Measurements from ENCODE around the gene SGMS1.
A peak's percentile ranks its signal among the peaks of the same experiment; 100 is the strongest.
"Not testable (repeated sequence)": the region's sequence is repeated elsewhere in the genome, so short reads cannot be mapped to it uniquely, and the experiment has no call there.

Gene SGMS1

DNA sequence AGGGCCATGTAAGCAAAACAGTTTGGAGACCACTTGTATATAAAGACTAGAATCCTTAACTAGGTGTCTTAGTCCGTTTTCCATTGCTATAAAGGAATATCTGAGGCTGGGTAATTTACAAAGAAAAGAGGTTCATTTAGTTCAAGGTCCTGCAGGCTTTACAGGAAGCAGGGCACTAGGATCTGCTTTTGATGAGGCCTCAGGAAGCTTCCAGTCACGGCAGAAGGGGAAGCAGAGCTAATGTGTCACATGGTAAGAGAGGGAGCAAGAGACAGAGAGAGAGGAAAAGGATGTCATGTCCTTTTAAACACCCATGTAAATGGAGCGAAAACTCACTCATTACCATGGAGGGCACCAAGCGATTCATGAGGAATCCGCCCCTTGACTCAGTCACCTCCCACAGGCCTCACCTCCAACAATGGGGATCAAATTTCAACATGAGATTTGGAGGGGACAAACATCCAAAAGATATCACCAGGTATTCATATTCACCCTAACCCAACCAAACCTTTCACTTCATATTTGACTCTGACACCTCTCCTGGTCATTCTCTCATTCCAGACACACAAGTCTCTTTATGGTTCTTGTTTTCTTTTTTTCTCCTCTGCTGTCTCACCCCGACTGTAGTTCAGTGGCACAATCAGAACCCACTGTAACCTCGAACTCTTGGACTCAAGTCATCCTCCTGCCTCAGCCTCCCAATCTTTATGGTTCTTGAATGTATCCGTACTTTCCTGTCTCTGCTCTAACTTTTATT is 342.4 kb downstream of the SGMS1 start:
- DNase-seq: no peak

DNA sequence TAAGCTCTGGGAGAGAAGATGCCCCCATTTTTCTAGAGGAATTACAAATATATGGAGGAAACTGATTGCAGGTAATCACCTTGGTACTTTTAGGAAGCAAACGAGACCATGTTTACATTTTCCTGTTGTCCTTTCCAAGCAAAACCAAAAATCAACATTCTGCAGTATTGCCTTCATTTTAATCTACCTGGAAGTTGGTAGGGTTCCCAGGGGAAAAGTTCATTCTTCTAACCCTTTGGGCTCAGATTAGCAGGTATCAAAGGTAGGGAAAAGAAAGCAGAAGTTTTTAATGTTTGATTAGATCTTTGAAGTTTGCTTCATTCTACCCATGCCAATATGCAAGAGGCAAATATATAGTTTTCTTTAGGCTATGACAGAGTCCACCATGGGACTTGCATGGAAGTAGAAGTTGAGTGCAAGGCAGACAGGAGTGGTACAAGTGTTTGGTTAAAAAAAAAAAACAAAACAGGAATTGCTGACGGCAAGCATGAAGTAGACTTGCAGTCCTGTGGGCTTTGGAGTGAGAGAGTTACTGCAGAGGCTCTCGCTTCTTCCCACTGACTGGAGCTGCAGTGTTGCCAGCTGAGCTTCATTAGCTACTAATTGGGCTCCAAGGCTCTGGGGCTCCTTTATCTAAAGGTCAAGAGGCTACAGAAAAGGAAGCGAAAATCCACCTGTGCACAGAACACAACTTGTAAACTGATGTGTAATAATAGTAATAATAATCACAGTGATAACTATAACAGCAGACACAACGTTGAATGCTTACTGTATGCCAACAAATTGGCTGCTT is 343.5 kb downstream of the SGMS1 start:
- no peak for DNase-seq

DNA sequence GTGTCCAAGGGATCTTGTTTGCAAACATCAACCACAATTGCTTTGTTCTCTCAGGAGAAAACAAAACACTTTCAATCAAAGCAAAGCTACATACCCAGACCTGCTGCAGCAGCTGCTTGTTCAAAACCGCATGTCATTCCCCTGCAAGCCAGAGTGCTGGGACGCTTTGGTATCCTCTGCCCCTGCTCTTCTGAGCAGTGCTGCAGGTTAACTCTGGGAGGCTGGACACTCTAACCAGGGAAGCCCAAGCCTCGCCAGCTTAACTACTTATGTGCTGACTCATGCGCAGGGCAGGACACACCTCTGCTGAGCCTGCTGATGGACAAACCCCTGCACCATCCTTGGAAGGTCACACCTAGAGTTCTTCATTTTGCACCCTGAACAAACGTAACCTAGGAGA is 344.3 kb downstream of the SGMS1 start:
- no peak for DNase-seq

DNA sequence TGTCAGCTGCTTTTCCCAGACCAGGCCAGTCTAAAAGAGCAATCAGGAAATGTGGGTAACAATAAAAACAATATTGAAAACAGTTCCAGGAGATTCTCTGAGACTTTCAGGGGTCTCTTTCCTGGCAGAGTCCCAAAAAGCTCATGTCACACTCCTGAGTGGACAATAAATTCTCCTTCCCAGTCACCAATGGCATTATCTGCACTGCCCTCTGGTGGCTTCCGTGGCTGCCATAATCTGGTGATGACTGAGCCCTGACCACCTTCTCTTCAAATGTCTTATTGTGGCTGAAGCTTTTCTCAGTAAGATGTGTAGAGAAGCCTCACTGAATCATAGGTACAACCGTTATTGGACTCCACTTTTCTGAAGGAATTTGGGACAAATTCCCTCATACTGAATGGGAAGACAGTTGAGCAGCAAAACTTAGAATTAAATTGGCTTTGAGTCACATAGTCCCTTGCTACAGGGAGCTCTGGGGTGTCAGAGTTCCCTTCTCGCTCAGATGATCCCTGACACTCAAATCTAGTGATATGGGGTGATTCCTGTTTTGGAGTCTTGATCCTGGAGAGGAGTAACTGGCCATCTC is 348.0 kb downstream of the SGMS1 start:
- DNase-seq: no peak

DNA sequence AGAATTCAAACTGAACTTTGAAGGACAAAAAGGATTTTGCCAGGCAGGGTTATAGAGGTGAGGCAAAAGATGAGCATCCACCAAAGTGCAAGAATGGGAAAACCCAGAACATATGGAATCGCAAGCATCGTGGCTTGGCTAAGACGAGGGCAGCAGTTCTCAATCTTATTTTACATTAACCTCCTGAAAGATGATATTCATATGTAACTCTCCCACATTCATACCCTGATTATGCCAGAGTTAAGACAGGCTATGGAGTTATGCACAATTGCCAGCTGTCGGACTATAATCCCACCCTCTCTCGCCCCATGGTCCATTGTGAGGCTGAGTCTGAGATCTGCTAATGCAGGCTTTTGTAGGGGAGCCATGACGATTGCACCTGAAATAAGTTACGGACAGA is 351.2 kb downstream of the SGMS1 start:
- DNase-seq: no peak

DNA sequence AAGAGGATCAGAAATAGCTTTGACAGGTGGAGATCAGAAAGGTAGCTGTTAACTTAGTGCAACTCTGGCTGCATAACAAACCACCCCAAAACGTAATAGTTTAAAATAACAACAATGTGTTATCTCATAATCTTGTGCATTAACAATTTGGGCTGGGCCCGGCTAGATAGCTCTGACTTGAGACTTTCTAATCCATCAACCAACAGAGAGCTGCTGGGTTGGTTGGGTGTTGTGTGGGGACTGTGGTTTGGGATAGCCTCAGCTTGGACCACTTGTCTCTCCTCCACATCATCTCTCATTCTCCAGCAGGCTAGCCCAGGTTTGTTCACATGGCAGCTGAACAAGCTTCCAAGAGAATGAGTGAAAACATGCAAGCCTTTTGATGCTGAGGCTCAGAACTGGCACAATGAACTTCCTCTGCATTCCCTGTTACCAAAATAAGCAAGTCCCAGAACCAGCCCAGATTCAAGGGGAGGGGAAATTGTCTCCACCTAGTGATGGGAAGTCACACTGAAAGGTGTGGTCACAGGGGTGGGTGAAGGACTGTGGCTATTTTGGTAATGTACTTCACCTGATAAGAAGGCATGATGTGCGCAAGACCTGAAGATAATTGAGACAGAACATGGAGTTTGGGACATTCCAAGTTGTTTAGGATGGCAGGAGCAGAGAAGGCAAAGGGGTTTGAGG is 352.0 kb downstream of the SGMS1 start:
- no peak for DNase-seq

DNA sequence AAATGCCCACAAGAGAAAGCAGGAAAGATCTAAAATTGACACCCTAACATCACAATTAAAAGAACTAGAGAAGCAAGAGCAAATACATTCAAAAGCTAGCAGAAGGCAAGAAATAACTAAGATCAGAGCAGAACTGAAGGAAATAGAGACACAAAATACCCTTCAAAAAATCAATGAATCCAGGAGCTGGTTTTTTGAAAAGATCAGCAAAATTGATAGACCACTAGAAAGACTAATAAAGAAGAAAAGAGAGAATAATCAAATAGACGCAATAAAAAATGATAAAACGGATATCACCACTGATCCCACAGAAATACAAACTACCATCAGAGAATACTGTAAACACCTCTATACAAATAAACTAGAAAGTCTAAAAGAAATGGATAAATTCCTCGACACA is 355.9 kb downstream of the SGMS1 start:
- DNase-seq: not testable (repeated sequence)

DNA sequence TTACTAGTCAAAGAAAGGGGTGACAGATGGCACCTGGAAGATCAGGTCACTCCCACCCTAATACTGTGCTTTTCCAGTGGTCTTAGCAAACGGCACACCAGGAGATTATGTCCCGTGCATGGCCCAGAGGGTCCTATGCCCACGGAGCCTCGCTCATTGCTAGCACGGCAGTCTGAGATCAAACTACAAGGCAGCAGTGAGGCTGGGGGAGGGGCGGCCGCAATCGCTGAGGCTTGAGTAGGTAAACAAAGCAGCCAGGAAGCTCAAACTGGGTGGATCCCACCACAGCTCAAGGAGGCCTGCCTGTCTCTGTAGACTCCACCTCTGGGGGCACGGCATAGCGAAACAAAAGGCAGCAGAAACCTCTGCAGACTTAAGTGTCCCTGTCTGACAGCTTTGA is 361.1 kb downstream of the SGMS1 start:
- DNase-seq: not testable (repeated sequence)

DNA sequence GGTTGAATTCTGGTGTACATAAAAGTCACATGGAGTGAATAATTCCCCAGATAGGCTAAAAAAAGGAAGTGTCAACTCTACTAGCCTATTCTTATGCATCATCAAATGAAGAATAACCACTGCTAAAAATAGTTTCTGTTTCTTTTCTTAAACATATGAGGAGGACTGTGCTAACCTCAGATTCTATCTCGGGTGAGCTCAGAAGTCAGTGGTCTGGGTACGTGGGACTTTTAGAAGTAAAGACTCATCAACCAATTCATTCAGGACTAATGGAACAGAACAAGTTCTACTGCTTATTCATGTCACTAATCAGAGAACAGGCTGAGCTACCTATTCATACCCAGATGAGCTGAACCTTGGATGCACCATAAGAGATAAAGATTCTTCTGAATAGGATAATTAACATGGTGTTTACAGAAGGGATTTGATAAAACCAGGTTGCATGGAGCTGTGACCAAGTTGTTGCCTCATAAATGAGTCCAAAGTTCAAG is 362.9 kb downstream of the SGMS1 start:
- DNase-seq: peak; percentile 23
